Trophoblast cell (in vitro differentiated cells and primary cell): ENCODE results near the gene ACRBP.

Source experiments
- DNase-seq, 2 donors: peaks; one replicate each; pipeline ENCODE4 v3.0.0-alpha.2; 2016
- H2AFZ ChIP-seq: 2 replicates; pipeline ENCODE4 v1.6.1; 2013; ENCODE audit warnings: low read length, moderate library complexity, mild to moderate bottlenecking; ENCODE audit not compliant: insufficient read depth, poor library complexity
- H2AK5ac ChIP-seq: 2 replicates; pipeline ENCODE4 v1.6.1; 2013; ENCODE audit warnings: mild to moderate bottlenecking, low read length
- H2BK120ac ChIP-seq: 2 replicates; pipeline ENCODE4 v1.6.1; 2013; ENCODE audit warnings: low read length, mild to moderate bottlenecking, moderate library complexity; ENCODE audit not compliant: insufficient read depth, poor library complexity
- H2BK12ac ChIP-seq: 2 replicates; pipeline ENCODE4 v1.6.1; 2013; ENCODE audit warnings: mild to moderate bottlenecking, low read length, moderate library complexity
- H2BK5ac ChIP-seq: 2 replicates; pipeline ENCODE4 v1.6.1; 2013; ENCODE audit warnings: low read length, low read depth, moderate library complexity, mild to moderate bottlenecking; ENCODE audit not compliant: poor library complexity
- H3K14ac ChIP-seq: 2 replicates; pipeline ENCODE4 v1.6.1; 2013; ENCODE audit warnings: mild to moderate bottlenecking, low read length
- H3K18ac ChIP-seq: 2 replicates; pipeline ENCODE4 v1.6.1; 2013; ENCODE audit warnings: mild to moderate bottlenecking, low read length
- H3K23ac ChIP-seq: 2 replicates; pipeline ENCODE4 v1.6.1; 2013; ENCODE audit warnings: low read length
- H3K27ac ChIP-seq: 2 replicates; pipeline ENCODE4 v1.5.1; 2013; ENCODE audit warnings: low read depth, mild to moderate bottlenecking, inconsistent platforms, low read length, moderate library complexity
- H3K27me3 ChIP-seq: 2 replicates; pipeline ENCODE4 v1.6.1; 2013; ENCODE audit warnings: inconsistent platforms, mild to moderate bottlenecking, low read length, moderate library complexity; ENCODE audit not compliant: insufficient read depth
- H3K36me3 ChIP-seq, 2 experiments: 1 replicate in 1 of 2; 2 replicates in 1 of 2; pipeline ENCODE4 v1.6.1; 2013; ENCODE audit warnings: low read length in 2 of 2, mild to moderate bottlenecking in 2 of 2, moderate library complexity in 1 of 2; ENCODE audit not compliant: insufficient read depth in 2 of 2, control insufficient read depth in 1 of 2
- H3K4ac ChIP-seq: 2 replicates; pipeline ENCODE4 v1.6.1; 2013; ENCODE audit warnings: low read depth, mild to moderate bottlenecking, low read length, moderate library complexity
- H3K4me1 ChIP-seq, 2 experiments: 1 replicate in 1 of 2; 2 replicates in 1 of 2; pipeline ENCODE4 v1.6.1; 2013; ENCODE audit warnings: low read length in 2 of 2, mild to moderate bottlenecking in 2 of 2, moderate library complexity in 1 of 2; ENCODE audit not compliant: insufficient read depth in 2 of 2, control insufficient read depth in 1 of 2
- H3K4me2 ChIP-seq: 2 replicates; pipeline ENCODE4 v1.6.1; 2013; ENCODE audit warnings: inconsistent platforms, mild to moderate bottlenecking, low read length, moderate library complexity
- H3K4me3 ChIP-seq: 2 replicates; pipeline ENCODE4 v1.5.1; 2013; ENCODE audit warnings: mild to moderate bottlenecking, low read depth, low read length, inconsistent platforms
- H3K79me1 ChIP-seq: one replicate; pipeline ENCODE4 v1.6.1; 2013; ENCODE audit warnings: low read length
- H3K79me2 ChIP-seq: 2 replicates; pipeline ENCODE4 v1.6.1; 2013; ENCODE audit warnings: low read length, mild to moderate bottlenecking; ENCODE audit not compliant: control insufficient read depth, insufficient read depth, poor library complexity
- H3K9ac ChIP-seq: 2 replicates; pipeline ENCODE4 v1.6.1; 2013; ENCODE audit warnings: mild to moderate bottlenecking, low read length
- H3K9me3 ChIP-seq: 2 replicates; pipeline ENCODE4 v1.6.1; 2013; ENCODE audit warnings: low read depth, mild to moderate bottlenecking, control low read depth, inconsistent platforms, low read length; ENCODE audit not compliant: insufficient read depth
- H4K12ac ChIP-seq: 2 replicates; pipeline ENCODE4 v1.6.1; 2013; ENCODE audit warnings: low read depth, mild to moderate bottlenecking, low read length, moderate library complexity
- H4K8ac ChIP-seq: 2 replicates; pipeline ENCODE4 v1.6.1; 2013; ENCODE audit warnings: low read depth, mild to moderate bottlenecking, low read length, moderate library complexity
- H4K91ac ChIP-seq: one replicate; pipeline ENCODE4 v1.6.1; 2013; ENCODE audit warnings: low read depth, mild to moderate bottlenecking, low read length, moderate library complexity
- WGBS: extraction: QIAGEN DNeasy Blood & Tissue Kit; methylation state at CpG from one replicate; pipeline ENCODE4 v1.1.7; 2013; ENCODE audit warnings: missing lambda C conversion rate; ENCODE audit not compliant: insufficient read length, insufficient coverage; ENCODE audit errors: extremely low coverage; 5-methylcytosine and 5-hydroxymethylcytosine counted together

Gene ACRBP

GRCh38 chr12:6614513-6615172, 32.6 kb downstream of the ACRBP start:
- peak overlapping the region; percentile 16 for H2BK5ac ChIP-seq
- peak overlapping the region; percentile 30 for H2AFZ ChIP-seq
- peaks cover 18 to 19% of the 10 kb centered on the region in 2 experiments for H3K4me1 ChIP-seq
- peak overlapping the region; percentile 41 for H3K18ac ChIP-seq
- H3K4me3 ChIP-seq = no peak overlapping the region
- peak overlapping the region; percentile 73 for H4K91ac ChIP-seq
- H2BK120ac ChIP-seq = peak overlapping the region; percentile 50
- no peak overlapping the region for H3K23ac ChIP-seq
- H3K9ac ChIP-seq = no peak overlapping the region
- peak overlapping the region; percentile 45 for H3K14ac ChIP-seq
- peak overlapping the region; percentile 67 for H3K27ac ChIP-seq
- H2AK5ac ChIP-seq = peak overlapping the region; percentile 69
- H3K27me3 ChIP-seq = peaks cover under 1% of the 10 kb centered on the region
- peaks cover 5% of the 10 kb centered on the region for H3K79me2 ChIP-seq
- H4K8ac ChIP-seq = peak overlapping the region; percentile 71
- peak overlapping the region; percentile 42 for H2BK12ac ChIP-seq
- no peak overlapping the region for H3K4me2 ChIP-seq
- no peaks in the 10 kb centered on the region for H3K36me3 ChIP-seq
- no CpG with 5 or more reads among the region's 7 CpGs for WGBS
- no peak for DNase-seq
- H3K4ac ChIP-seq = peak overlapping the region; percentile 14
- H3K9me3 ChIP-seq = no peaks in the 10 kb centered on the region
- H3K79me1 ChIP-seq = peaks cover 17% of the 10 kb centered on the region
- peak overlapping the region; percentile 23 for H4K12ac ChIP-seq

- peaks cover 18 to 19% of the 10 kb centered on the region in 2 experiments for H3K4me1 ChIP-seq
- H3K14ac ChIP-seq = peak overlapping the region; percentile 45
- peak overlapping the region; percentile 69 for H2AK5ac ChIP-seq
- no peaks in the 10 kb centered on the region for H3K9me3 ChIP-seq
- peaks cover 5% of the 10 kb centered on the region for H3K79me2 ChIP-seq
- peak overlapping the region; percentile 50 for H2BK120ac ChIP-seq
- no peaks in the 10 kb centered on the region for H3K36me3 ChIP-seq
- no CpG with 5 or more reads among the region's 21 CpGs for WGBS
- H3K18ac ChIP-seq = peak overlapping the region; percentile 41
- peak overlapping the region; percentile 30 for H2AFZ ChIP-seq
- DNase-seq = peak; percentile 46 to 60
- peak overlapping the region; percentile 8 for H3K4ac ChIP-seq
- H4K12ac ChIP-seq = peak overlapping the region; percentile 23
- no peak overlapping the region for H3K4me3 ChIP-seq
- H4K8ac ChIP-seq = peak overlapping the region; percentile 71
- peak overlapping the region; percentile 17 for H3K9ac ChIP-seq
- H3K27me3 ChIP-seq = no peaks in the 10 kb centered on the region
- peak overlapping the region; percentile 67 for H3K27ac ChIP-seq
- H2BK5ac ChIP-seq = peak overlapping the region; percentile 16
- H4K91ac ChIP-seq = peak overlapping the region; percentile 73
- H2BK12ac ChIP-seq = peak overlapping the region; percentile 42
- H3K79me1 ChIP-seq = peaks cover 17% of the 10 kb centered on the region
- H3K23ac ChIP-seq = no peak overlapping the region
- peak overlapping the region; percentile 43 for H3K4me2 ChIP-seq
Measured at GRCh38 chr12:6613776-6614512, 33.3 kb downstream of the ACRBP start.

- peak overlapping the region; percentile 98 for H2BK5ac ChIP-seq
- H3K4me1 ChIP-seq = peaks cover 19 to 20% of the 10 kb centered on the region in 2 experiments
- H2AK5ac ChIP-seq = peak overlapping the region; percentile 99
- no peak overlapping the region for H3K23ac ChIP-seq
- H3K9ac ChIP-seq = peak overlapping the region; percentile 68
- H4K91ac ChIP-seq = peak overlapping the region; percentile 100
- peak overlapping the region; percentile 94 for H3K4ac ChIP-seq
- H3K79me2 ChIP-seq = peaks cover 5% of the 10 kb centered on the region
- no peak overlapping the region for H3K4me3 ChIP-seq
- H3K27me3 ChIP-seq = no peaks in the 10 kb centered on the region
- H3K79me1 ChIP-seq = peaks cover 17% of the 10 kb centered on the region
- peak overlapping the region; percentile 89 for H2AFZ ChIP-seq
- peak overlapping the region; percentile 99 for H3K18ac ChIP-seq
- H2BK120ac ChIP-seq = peak overlapping the region; percentile 100
- H3K4me2 ChIP-seq = peak overlapping the region; percentile 57
- H3K14ac ChIP-seq = peak overlapping the region; percentile 100
- no peak for DNase-seq
- H4K12ac ChIP-seq = peak overlapping the region; percentile 98
- H3K9me3 ChIP-seq = no peaks in the 10 kb centered on the region
- peak overlapping the region; percentile 100 for H4K8ac ChIP-seq
- H3K27ac ChIP-seq = peak overlapping the region; percentile 93
- H3K36me3 ChIP-seq = no peaks in the 10 kb centered on the region
- peak overlapping the region; percentile 98 for H2BK12ac ChIP-seq
- WGBS = no CpG with 5 or more reads among the region's 17 CpGs
Measured at GRCh38 chr12:6613015-6613775, 34.0 kb downstream of the ACRBP start.

GRCh38 chr12:6612652-6613014, 34.6 kb downstream of the ACRBP start:
- Histone ChIP-seq H3K4me3 (no peak overlapping the region), H2AFZ (peak overlapping the region; percentile 40), H2BK120ac (peak overlapping the region; percentile 85), H2AK5ac (peak overlapping the region; percentile 95), H3K36me3 (no peaks in the 10 kb centered on the region), H3K14ac (peak overlapping the region; percentile 49), H3K79me2 (peaks cover 5% of the 10 kb centered on the region), H3K27ac (peak overlapping the region; percentile 93), H4K12ac (peak overlapping the region; percentile 87), H2BK5ac (peak overlapping the region; percentile 68), H4K8ac (peak overlapping the region; percentile 87), H3K4ac (peak overlapping the region; percentile 78), H2BK12ac (peak overlapping the region; percentile 95), H3K18ac (peak overlapping the region; percentile 91), H3K79me1 (peaks cover 17% of the 10 kb centered on the region), H3K4me2 (peak overlapping the region; percentile 39), H3K27me3 (no peaks in the 10 kb centered on the region), H3K9ac (no peak overlapping the region), H4K91ac (peak overlapping the region; percentile 89), H3K4me1 (peaks cover 20 to 22% of the 10 kb centered on the region in 2 experiments), H3K23ac (no peak overlapping the region), H3K9me3 (no peaks in the 10 kb centered on the region)
- DNase-seq = no peak
- no CpG with 5 or more reads among the region's 7 CpGs for WGBS
